HG03039 (cell line): ENCODE results near the gene GABRR2.
A peak's percentile ranks its signal among the peaks of the same experiment; 100 is the strongest.
"Not testable (repeated sequence)": the region's sequence is repeated elsewhere in the genome, so short reads cannot be mapped to it uniquely, and the experiment has no call there.

Source experiments
- ATAC-seq: cut with Tn5 transposase; IDR thresholded peaks from one replicate; pipeline ENCODE4 v1.9.1; 2021; ENCODE audit warnings: mild to moderate bottlenecking, moderate library complexity; ENCODE audit not compliant: unreplicated experiment

GABRR2 gene

GRCh38 chr6:89295981-89296380, 19.1 kb downstream of the GABRR2 start:
- no peak for ATAC-seq

GRCh38 chr6:89295116-89295515, 20.0 kb downstream of the GABRR2 start:
- not testable (repeated sequence) for ATAC-seq

GRCh38 chr6:89291256-89291819, 23.8 kb downstream of the GABRR2 start:
- no peak for ATAC-seq

GRCh38 chr6:89290401-89291155, 24.5 kb downstream of the GABRR2 start:
- no peak for ATAC-seq

- ATAC-seq = no peak
Measured at GRCh38 chr6:89289710-89290109, 25.4 kb downstream of the GABRR2 start.

- ATAC-seq = no peak
Measured at GRCh38 chr6:89287351-89288028, 27.6 kb downstream of the GABRR2 start.

GRCh38 chr6:89286516-89286915, 28.6 kb downstream of the GABRR2 start:
- no peak for ATAC-seq

GRCh38 chr6:89284963-89285735, 29.9 kb downstream of the GABRR2 start:
- no peak for ATAC-seq

GRCh38 chr6:89284081-89284480, 31.0 kb downstream of the GABRR2 start:
- no peak for ATAC-seq

GRCh38 chr6:89282749-89283148, 32.4 kb downstream of the GABRR2 start:
- ATAC-seq = no peak

- peak; percentile 88 for ATAC-seq
Measured at GRCh38 chr6:89281779-89282246, 33.3 kb downstream of the GABRR2 start.

- no peak for ATAC-seq
Measured at GRCh38 chr6:89278956-89279355, 36.1 kb downstream of the GABRR2 start.

- no peak for ATAC-seq
Measured at GRCh38 chr6:89275900-89276299, 39.2 kb downstream of the GABRR2 start.

GRCh38 chr6:89273816-89274215, 41.3 kb downstream of the GABRR2 start:
- no peak for ATAC-seq

- ATAC-seq = no peak
Measured at GRCh38 chr6:89272596-89272995, 42.5 kb downstream of the GABRR2 start.

- ATAC-seq = peak; percentile 45
Measured at GRCh38 chr6:89270951-89271721, 44.0 kb downstream of the GABRR2 start.

GRCh38 chr6:89269981-89270380, 45.1 kb downstream of the GABRR2 start:
- ATAC-seq = no peak

GRCh38 chr6:89269252-89269651, 45.8 kb downstream of the GABRR2 start:
- no peak for ATAC-seq

GRCh38 chr6:89268776-89269175, 46.3 kb downstream of the GABRR2 start:
- ATAC-seq = no peak

GRCh38 chr6:89267918-89268317, 47.2 kb downstream of the GABRR2 start:
- ATAC-seq = no peak
